ENCODE results near the gene NPLOC4. TPM values are rescaled to one million over a fixed set of nuclear protein-coding genes. Genes with fewer than 3 reads are reported as not detected.
A peak's percentile ranks its signal among the peaks of the same experiment; 100 is the strongest.

The NPLOC4 gene
- total and polyA plus RNA-seq, 2 of the 8 experiments (the other 6 are each of a cell fraction or from before 2014, with no cell fraction given) = 70.7 to 92.7 TPM

- TF ChIP-seq NRF1 (IDR thresholded peaks at IDR 0.05; ENCODE audit: low read depth, low read length) (peak; percentile 72), SP2 (IDR thresholded peaks at IDR 0.05; ENCODE audit: low read length) (peak; percentile 83), KDM5A (IDR thresholded peaks at IDR 0.05; ENCODE audit: low read length) (0 out of 2 replicates have a peak, but pooled peaks have one; percentile 40), POLR2AphosphoS5 (IDR thresholded peaks at IDR 0.05; ENCODE audit: low read depth, low read length) (no peak; the same call in 1 of the 2 replicates), CHD2 (IDR thresholded peaks at IDR 0.05; ENCODE audit: low read length) (peak; percentile 88), CREB1 (IDR thresholded peaks at IDR 0.05) (peak; percentile 80), PHF8 (conservative IDR thresholded peaks at IDR 0.05; ENCODE audit: low read depth, low read length) (peak; percentile 58), SP4 (IDR thresholded peaks at IDR 0.05; ENCODE audit: low read length) (0 out of 2 replicates have a peak, but pooled peaks have one; percentile 43), TAF1 (IDR thresholded peaks at IDR 0.05; ENCODE audit: low read depth, low read length) (peak; percentile 51; the same call in 1 of the 2 replicates), CEBPB (IDR thresholded peaks at IDR 0.05; ENCODE audit: low read depth, low read length) (no peak), GABPA (IDR thresholded peaks at IDR 0.05; ENCODE audit: borderline replicate concordance, insufficient read depth, low read length) (peak; percentile 89), TEAD4 (IDR thresholded peaks at IDR 0.05; ENCODE audit: low read depth, low read length) (peak; percentile 93)
- TF ChIP-seq, protein P1, sequence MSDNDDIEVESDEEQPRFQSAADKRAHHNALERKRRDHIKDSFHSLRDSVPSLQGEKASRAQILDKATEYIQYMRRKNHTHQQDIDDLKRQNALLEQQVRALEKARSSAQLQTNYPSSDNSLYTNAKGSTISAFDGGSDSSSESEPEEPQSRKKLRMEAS (IDR thresholded peaks at IDR 0.05) = peak; percentile 26; the same call in 1 of the 2 replicates
These were observed 46.9 kb upstream of the NPLOC4 start, which contains the start of the genes ARL16 and HGS (continued) for GRCh38 chr17:81683584-81684441.

All from H1 (cell line).